Sigmoid colon (tissue), 7 donors: ENCODE measurements around the gene POC1B. TPM values are rescaled to one million over a fixed set of nuclear protein-coding genes. Genes with fewer than 3 reads are reported as not detected.
A peak's percentile ranks its signal among the peaks of the same experiment; 100 is the strongest.

Experiments
- DNase-seq: peaks from one replicate; pipeline ENCODE4 v3.0.0-alpha.2; 2019
- H3K27ac ChIP-seq, 4 donors: fragments of 200-600 bp; sonication (generic); one replicate each; pipeline ENCODE4 v1.5.1; 2016 to 2019; ENCODE audit warnings: mild to moderate bottlenecking in 1 of 4
- H3K27me3 ChIP-seq, 3 donors: fragments of 200-600 bp; sonication (generic); one replicate each; pipeline ENCODE4 v1.5.1; 2019; ENCODE audit warnings: mild to moderate bottlenecking in 1 of 3
- H3K36me3 ChIP-seq, 4 donors: fragments of 200-600 bp; sonication (generic); one replicate each; pipeline ENCODE4 v1.5.1; 2016 to 2019
- H3K4me1 ChIP-seq, 4 donors: fragments of 200-600 bp; sonication (generic); one replicate each; pipeline ENCODE4 v1.5.1; 2017 to 2019
- H3K4me3 ChIP-seq, 4 donors: fragments of 200-600 bp; sonication (generic); one replicate each; pipeline ENCODE4 v1.5.1; 2017 to 2019; ENCODE audit warnings: mild to moderate bottlenecking in 2 of 4, moderate library complexity in 1 of 4
- H3K9me3 ChIP-seq, 4 donors: fragments of 200-600 bp in 3 of 4; sonication (generic) in 3 of 4; one replicate each; pipeline versions ENCODE4 v1.5.1 to v1.6.1; 2013 to 2019
- EP300 ChIP-seq, 4 donors: sonication (generic); formaldehyde crosslinking; IDR thresholded peaks; one replicate each; pipeline ENCODE4 v1.6.1; 2017; ENCODE audit warnings: antibody characterized with exemption in 4 of 4
- POLR2A ChIP-seq, 2 donors: fragments of 450-650 bp; IDR thresholded peaks; one replicate each; pipeline ENCODE4 v1.6.1; 2016; ENCODE audit warnings: antibody characterized with exemption in 2 of 2, mild to moderate bottlenecking in 2 of 2, moderate library complexity in 2 of 2
- POLR2AphosphoS5 ChIP-seq, 4 donors: sonication (generic); formaldehyde crosslinking; IDR thresholded peaks; one replicate each; pipeline ENCODE4 v1.6.1; 2017; ENCODE audit warnings: antibody characterized with exemption in 4 of 4
- WGBS, 2 donors: extraction: QIAGEN DNeasy Blood & Tissue Kit; methylation state at CpG; one replicate each; pipeline ENCODE4 v1.1.7; 2013; 5-methylcytosine and 5-hydroxymethylcytosine counted together
- intact Hi-C: fragments of 100-400 bp; cut with DNase I; formaldehyde crosslinking; loops from one replicate; pipeline ENCODE4 v1.15.1; 2023
- polyA plus RNA-seq, 3 donors: library from polyadenylated mRNA; stranded (reverse); fragments of 200-250 nt; gene quantifications; one replicate each; pipeline ENCODE4 v1.2.3, GENCODE V29; 2013
- total RNA-seq, 4 donors: library from RNA; depleted of rRNA; stranded (reverse); fragments of >200 nt; gene quantifications; one replicate each; pipeline ENCODE4 v1.1.0, GENCODE V29; 2016
- TF ChIP-seq, protein P1 (sequence below), 4 experiments: fragments of 450-650 bp in 3 of 4; fragments of 200-600 bp in 1 of 4; IDR thresholded peaks; one replicate each; pipeline ENCODE4 v1.5.1; 2016 to 2019; ENCODE audit warnings: antibody characterized with exemption in 4 of 4, mild to moderate bottlenecking in 3 of 4, moderate library complexity in 2 of 4
- donor health status: healthy with polysubstance abuse.
- donor health status: Bipolar disorder and iron deficiency.
- donor health status: healthy.

Gene POC1B
- total and polyA plus RNA-seq, 7 donors, result 12.5 to 31.7 (median 28.1) TPM

DNA sequence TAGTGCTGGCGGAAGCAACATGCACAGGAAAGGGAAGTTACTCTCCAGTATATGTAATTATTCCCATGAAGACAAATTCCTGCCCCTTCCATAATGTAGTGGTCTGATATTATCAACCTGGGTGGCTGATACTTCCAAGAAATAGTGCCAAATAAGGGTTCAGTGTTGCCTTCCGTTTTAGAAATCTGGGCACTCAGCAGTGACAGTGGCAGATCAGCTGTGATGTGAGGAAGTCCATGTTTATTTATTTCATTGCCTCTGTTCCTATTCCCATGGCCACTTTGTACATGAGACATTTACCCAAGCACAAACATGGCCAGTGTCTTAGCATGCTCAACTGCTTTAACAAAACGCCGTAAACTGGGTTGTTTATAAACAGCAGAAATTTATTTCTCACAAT, 20.3 kb upstream of the POC1B start:
- Histone ChIP-seq H3K4me3 (no peak overlapping the region), H3K27me3 (no peaks in the 10 kb centered on the region), H3K27ac (no peak overlapping the region), H3K36me3 (no peaks in the 10 kb centered on the region), H3K4me1 (peaks cover 0 to 18% (median 6%) of the 10 kb centered on the region in 4 donors), H3K9me3 (no peaks in the 10 kb centered on the region)
- intact Hi-C loops, result loop anchor here (10.0 kb wide), 1 partner anchor 559 kb away; no protein-coding TSS in a partner anchor
- TF ChIP-seq POLR2A (IDR thresholded peaks at IDR 0.05) (no peak), POLR2AphosphoS5 (IDR thresholded peaks at IDR 0.05) (no peak), EP300 (IDR thresholded peaks at IDR 0.05) (no peak)
- TF ChIP-seq, protein P1, sequence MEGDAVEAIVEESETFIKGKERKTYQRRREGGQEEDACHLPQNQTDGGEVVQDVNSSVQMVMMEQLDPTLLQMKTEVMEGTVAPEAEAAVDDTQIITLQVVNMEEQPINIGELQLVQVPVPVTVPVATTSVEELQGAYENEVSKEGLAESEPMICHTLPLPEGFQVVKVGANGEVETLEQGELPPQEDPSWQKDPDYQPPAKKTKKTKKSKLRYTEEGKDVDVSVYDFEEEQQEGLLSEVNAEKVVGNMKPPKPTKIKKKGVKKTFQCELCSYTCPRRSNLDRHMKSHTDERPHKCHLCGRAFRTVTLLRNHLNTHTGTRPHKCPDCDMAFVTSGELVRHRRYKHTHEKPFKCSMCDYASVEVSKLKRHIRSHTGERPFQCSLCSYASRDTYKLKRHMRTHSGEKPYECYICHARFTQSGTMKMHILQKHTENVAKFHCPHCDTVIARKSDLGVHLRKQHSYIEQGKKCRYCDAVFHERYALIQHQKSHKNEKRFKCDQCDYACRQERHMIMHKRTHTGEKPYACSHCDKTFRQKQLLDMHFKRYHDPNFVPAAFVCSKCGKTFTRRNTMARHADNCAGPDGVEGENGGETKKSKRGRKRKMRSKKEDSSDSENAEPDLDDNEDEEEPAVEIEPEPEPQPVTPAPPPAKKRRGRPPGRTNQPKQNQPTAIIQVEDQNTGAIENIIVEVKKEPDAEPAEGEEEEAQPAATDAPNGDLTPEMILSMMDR (IDR thresholded peaks at IDR 0.05), result no peak
- no peak for DNase-seq
- 83 to 88% methylated on average over 4 of the region's 4 CpGs for WGBS, 2 donors

DNA sequence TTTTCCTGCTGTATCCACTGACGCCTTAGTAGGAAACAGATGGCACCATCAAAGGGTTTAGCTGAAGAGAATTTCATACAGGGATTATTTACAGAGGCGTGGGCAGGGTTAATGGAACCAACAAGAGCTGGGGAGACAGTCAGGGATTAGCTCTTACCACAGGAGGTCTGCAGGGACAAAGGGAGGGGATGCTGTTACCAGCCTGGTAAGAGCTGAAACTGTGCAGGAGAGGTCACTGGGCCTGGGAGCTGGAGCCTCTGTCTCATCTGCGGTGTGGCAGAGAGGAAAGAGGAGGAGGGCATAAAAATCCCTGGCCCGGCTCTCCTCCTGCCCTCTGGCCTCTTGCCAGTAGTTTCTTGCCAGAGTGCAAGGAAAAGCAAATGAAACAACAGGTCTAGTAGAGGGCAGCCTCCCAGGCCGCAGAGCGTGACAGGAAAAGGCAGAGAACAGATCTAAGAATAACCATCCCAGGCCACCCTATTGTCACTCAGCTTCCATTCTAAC, 18.9 kb upstream of the POC1B start:
- no peak for TF ChIP-seq POLR2AphosphoS5 (IDR thresholded peaks at IDR 0.05)
- TF ChIP-seq, protein P1 (IDR thresholded peaks at IDR 0.05), result no peak
- no peak for TF ChIP-seq EP300 (IDR thresholded peaks at IDR 0.05)
- no peak for TF ChIP-seq POLR2A (IDR thresholded peaks at IDR 0.05)
- H3K27ac ChIP-seq, result no peak overlapping the region
- no peaks in the 10 kb centered on the region for H3K27me3 ChIP-seq
- no peaks in the 10 kb centered on the region for H3K9me3 ChIP-seq
- no peaks in the 10 kb centered on the region for H3K36me3 ChIP-seq
- H3K4me1 ChIP-seq, result peaks cover 0 to 18% (median 6%) of the 10 kb centered on the region in 4 donors
- H3K4me3 ChIP-seq, result no peak overlapping the region
- 16 to 43% methylated on average over 6 of the region's 6 CpGs for WGBS, 2 donors
- peak; percentile 64 for DNase-seq
- intact Hi-C loops, result loop anchor here (10.0 kb wide), 1 partner anchor 560 kb away; no protein-coding TSS in a partner anchor

DNA sequence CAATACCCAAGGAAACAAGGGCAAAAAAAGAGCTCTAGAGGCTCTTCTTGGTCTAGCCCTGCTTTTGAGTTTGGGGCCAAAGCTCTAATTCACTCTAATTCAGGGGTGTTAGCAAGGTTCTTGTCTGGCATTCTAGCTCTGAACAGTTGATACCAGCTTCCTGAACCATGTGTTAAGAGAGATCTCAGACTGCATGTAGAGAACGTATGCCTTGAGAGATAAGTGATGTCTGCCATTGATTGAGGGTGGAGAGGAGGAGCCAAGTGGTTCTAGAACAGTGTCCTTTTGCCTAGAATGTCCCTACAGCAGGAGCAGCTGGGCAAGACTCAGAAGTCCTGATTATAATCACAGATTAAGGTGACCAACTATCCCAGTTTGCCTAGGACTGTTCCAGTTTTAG, 18.2 kb upstream of the POC1B start:
- DNase-seq, result no peak
- H3K4me1 ChIP-seq, result peaks cover 0 to 18% (median 6%) of the 10 kb centered on the region in 4 donors
- 91 to 95% methylated on average over 1 of the region's 1 CpG for WGBS, 2 donors
- intact Hi-C loops, result loop anchor here (10.0 kb wide), 1 partner anchor 561 kb away; no protein-coding TSS in a partner anchor
- H3K27ac ChIP-seq, result no peak overlapping the region
- H3K4me3 ChIP-seq, result no peak overlapping the region
- no peaks in the 10 kb centered on the region for H3K27me3 ChIP-seq
- TF ChIP-seq EP300 (IDR thresholded peaks at IDR 0.05) (no peak), POLR2A (IDR thresholded peaks at IDR 0.05) (no peak), POLR2AphosphoS5 (IDR thresholded peaks at IDR 0.05) (no peak)
- TF ChIP-seq, protein P1 (IDR thresholded peaks at IDR 0.05), result no peak
- H3K36me3 ChIP-seq, result no peaks in the 10 kb centered on the region
- H3K9me3 ChIP-seq, result no peaks in the 10 kb centered on the region

DNA sequence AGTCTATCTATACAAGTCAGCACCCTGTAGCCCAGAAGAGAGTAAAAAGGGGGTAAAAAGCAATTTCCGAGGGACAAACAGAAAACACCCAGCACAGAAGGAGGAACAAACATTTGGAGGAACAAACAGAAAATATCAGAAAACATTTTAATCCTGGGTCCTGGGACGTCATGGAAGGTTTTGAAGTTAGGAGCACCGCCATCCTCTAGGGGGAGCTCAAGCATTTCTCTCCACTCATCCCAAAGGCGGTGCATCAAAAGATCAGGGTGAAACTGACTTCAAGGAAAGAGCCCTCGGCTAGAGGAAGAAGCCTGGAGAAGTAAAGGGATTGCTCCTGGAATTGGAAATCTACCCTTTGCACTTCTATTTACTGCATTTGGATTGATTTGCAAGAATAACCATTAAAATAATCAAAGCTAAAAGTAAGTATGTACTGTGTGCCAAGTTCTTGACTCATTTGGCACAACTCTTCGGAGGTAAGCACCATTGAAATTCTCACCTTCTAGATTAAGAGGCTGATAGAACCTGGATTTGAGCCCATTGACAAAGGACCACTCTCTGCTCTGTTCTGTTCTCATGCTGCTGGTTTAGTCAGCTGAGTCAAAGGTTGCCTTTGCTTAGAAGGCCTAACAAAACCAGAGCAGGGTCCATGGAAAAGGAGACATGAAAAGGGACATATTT, 17.2 kb upstream of the POC1B start:
- no peaks in the 10 kb centered on the region for H3K27me3 ChIP-seq
- no peaks in the 10 kb centered on the region for H3K9me3 ChIP-seq
- no peak overlapping the region for H3K4me3 ChIP-seq
- TF ChIP-seq POLR2AphosphoS5 (IDR thresholded peaks at IDR 0.05), result no peak
- no peak for TF ChIP-seq POLR2A (IDR thresholded peaks at IDR 0.05)
- TF ChIP-seq EP300 (IDR thresholded peaks at IDR 0.05), result no peak
- TF ChIP-seq, protein P1 (IDR thresholded peaks at IDR 0.05), result peak; percentile 70 to 84 (median 80)
- intact Hi-C loops, result loop anchor here (2.0 to 10.0 kb wide), 2 partner anchors 562 to 1416 kb away; no protein-coding TSS in a partner anchor
- WGBS, 2 donors, result 7 to 13% methylated on average over 6 of the region's 6 CpGs
- peaks cover 0 to 18% (median 6%) of the 10 kb centered on the region in 4 donors for H3K4me1 ChIP-seq
- no peaks in the 10 kb centered on the region for H3K36me3 ChIP-seq
- DNase-seq, result peak; percentile 75
- no peak overlapping the region for H3K27ac ChIP-seq
